ENCODE data around the gene EEA1. TPM values are rescaled to one million over a fixed set of nuclear protein-coding genes. Genes with fewer than 3 reads are reported as not detected.
"Not testable (repeated sequence)": the region's sequence is repeated elsewhere in the genome, so short reads cannot be mapped to it uniquely, and the experiment has no call there.

Gene EEA1
- total RNA-seq, 4 donors from 2014 or later: 18.6 to 28.7 (median 20.8) TPM

GRCh38 chr12:92756898-92757596, 172.0 kb downstream of the EEA1 start:
- ATAC-seq: no peak
- Histone ChIP-seq H3K4me1 (peaks cover 6 to 7% of the 10 kb centered on the region in 2 donors), H3K27ac (no peak overlapping the region), H3K36me3 (no peaks in the 10 kb centered on the region), H3K4me3 (no peak overlapping the region), H3K27me3 (no peaks in the 10 kb centered on the region), H3K9me3 (no peaks in the 10 kb centered on the region)
- in situ Hi-C loops (cut with MboI; ENCODE audit: low sequenced_read_pairs in 4 of 4) (no loop called here), intact Hi-C loops (cut with DNase I; ENCODE audit: low total_unique reads) (no loop called here)
- no peak for DNase-seq
- TF ChIP-seq POLR2A (IDR thresholded peaks at IDR 0.05) (no peak), CTCF (IDR thresholded peaks at IDR 0.05 in 4 of 5, conservative IDR thresholded peaks at IDR 0.05 in 1 of 5) (no peak)

GRCh38 chr12:92753976-92754885, 174.9 kb downstream of the EEA1 start:
- in situ Hi-C loops (cut with MboI; ENCODE audit: low sequenced_read_pairs in 4 of 4) (no loop called here), intact Hi-C loops (cut with DNase I; ENCODE audit: low total_unique reads) (no loop called here)
- Histone ChIP-seq H3K4me1 (peaks cover 6 to 7% of the 10 kb centered on the region in 2 donors), H3K36me3 (no peaks in the 10 kb centered on the region), H3K27me3 (no peaks in the 10 kb centered on the region), H3K9me3 (no peaks in the 10 kb centered on the region), H3K4me3 (no peak overlapping the region), H3K27ac (peak overlapping the region in 3 of 4 donors; percentile 20 to 45 (median 44))
- no peak for TF ChIP-seq POLR2A (IDR thresholded peaks at IDR 0.05)
- no peak for TF ChIP-seq CTCF (IDR thresholded peaks at IDR 0.05 in 4 of 5, conservative IDR thresholded peaks at IDR 0.05 in 1 of 5)
- DNase-seq: no peak
- peak; percentile 34 to 46 for ATAC-seq

- intact Hi-C loops (cut with DNase I; ENCODE audit: low total_unique reads); H3K27ac ChIP-seq; in situ Hi-C loops (cut with MboI; ENCODE audit: low sequenced_read_pairs in 4 of 4); H3K36me3 ChIP-seq; H3K4me3 ChIP-seq; H3K27me3 ChIP-seq; H3K9me3 ChIP-seq; DNase-seq; ATAC-seq: not testable (repeated sequence)
- H3K4me1 ChIP-seq: peaks cover 9 to 15% of the 10 kb centered on the region in 2 donors
These were observed 179.4 kb downstream of the EEA1 start for GRCh38 chr12:92749691-92750090.

GRCh38 chr12:92747151-92747550, 181.9 kb downstream of the EEA1 start:
- H3K9me3 ChIP-seq: no peaks in the 10 kb centered on the region
- H3K27ac ChIP-seq: no peak overlapping the region
- intact Hi-C loops (cut with DNase I; ENCODE audit: low total_unique reads): no loop called here
- no peak for TF ChIP-seq CTCF (IDR thresholded peaks at IDR 0.05 in 4 of 5, conservative IDR thresholded peaks at IDR 0.05 in 1 of 5)
- TF ChIP-seq POLR2A (IDR thresholded peaks at IDR 0.05): no peak
- H3K4me1 ChIP-seq: peaks cover 9 to 15% of the 10 kb centered on the region in 2 donors
- H3K36me3 ChIP-seq: no peaks in the 10 kb centered on the region
- in situ Hi-C loops (cut with MboI; ENCODE audit: low sequenced_read_pairs in 4 of 4): no loop called here
- no peaks in the 10 kb centered on the region for H3K27me3 ChIP-seq
- no peak overlapping the region for H3K4me3 ChIP-seq
- no peak for ATAC-seq
- no peak for DNase-seq

Data from gastrocnemius medialis (tissue), 4 donors.